ENCODE data around the gene TPPP.

DNA sequence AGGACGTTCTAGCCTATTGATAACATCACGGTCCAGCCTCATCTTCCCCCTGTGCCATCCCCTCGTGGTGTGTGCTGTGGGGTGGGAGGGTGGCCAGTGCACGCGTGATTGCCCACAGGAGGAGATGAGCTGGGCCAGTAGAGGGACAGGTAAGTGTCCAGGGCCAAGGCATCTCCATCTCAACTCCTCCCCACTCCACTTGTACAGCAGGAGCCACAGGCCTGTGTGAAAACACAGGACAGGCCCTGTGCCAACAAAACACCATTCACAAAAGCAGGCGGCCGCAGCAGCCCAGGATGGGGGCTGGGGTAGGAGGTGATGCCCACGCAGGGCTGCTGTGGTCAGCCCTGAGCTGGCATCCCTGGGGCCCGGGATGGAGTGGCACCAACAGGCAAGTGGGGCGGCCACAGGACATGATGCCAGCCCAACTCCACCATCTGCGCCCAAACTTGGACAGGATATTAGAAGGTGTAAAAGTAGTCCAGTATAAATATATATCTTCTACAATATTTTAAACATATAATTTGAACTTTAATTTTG lies 32.6 kb downstream of the TPPP start:
- TF ChIP-seq, protein P1, sequence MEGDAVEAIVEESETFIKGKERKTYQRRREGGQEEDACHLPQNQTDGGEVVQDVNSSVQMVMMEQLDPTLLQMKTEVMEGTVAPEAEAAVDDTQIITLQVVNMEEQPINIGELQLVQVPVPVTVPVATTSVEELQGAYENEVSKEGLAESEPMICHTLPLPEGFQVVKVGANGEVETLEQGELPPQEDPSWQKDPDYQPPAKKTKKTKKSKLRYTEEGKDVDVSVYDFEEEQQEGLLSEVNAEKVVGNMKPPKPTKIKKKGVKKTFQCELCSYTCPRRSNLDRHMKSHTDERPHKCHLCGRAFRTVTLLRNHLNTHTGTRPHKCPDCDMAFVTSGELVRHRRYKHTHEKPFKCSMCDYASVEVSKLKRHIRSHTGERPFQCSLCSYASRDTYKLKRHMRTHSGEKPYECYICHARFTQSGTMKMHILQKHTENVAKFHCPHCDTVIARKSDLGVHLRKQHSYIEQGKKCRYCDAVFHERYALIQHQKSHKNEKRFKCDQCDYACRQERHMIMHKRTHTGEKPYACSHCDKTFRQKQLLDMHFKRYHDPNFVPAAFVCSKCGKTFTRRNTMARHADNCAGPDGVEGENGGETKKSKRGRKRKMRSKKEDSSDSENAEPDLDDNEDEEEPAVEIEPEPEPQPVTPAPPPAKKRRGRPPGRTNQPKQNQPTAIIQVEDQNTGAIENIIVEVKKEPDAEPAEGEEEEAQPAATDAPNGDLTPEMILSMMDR (IDR thresholded peaks at IDR 0.05; ENCODE audit: insufficient read depth, low read depth, low read length), result no peak
- TF ChIP-seq EZH2 (IDR thresholded peaks at IDR 0.05; ENCODE audit: insufficient read depth, low read length), result no peak

Data from astrocyte (in vitro differentiated cells and primary cell).